Stromal cell of bone marrow (primary cell): Measurements from ENCODE around the gene GIT2.

Experiments
- DNase-seq: peaks from one replicate; pipeline ENCODE4 v3.0.0-alpha.2; 2012; ENCODE audit warnings: low read depth

GIT2 gene

DNA sequence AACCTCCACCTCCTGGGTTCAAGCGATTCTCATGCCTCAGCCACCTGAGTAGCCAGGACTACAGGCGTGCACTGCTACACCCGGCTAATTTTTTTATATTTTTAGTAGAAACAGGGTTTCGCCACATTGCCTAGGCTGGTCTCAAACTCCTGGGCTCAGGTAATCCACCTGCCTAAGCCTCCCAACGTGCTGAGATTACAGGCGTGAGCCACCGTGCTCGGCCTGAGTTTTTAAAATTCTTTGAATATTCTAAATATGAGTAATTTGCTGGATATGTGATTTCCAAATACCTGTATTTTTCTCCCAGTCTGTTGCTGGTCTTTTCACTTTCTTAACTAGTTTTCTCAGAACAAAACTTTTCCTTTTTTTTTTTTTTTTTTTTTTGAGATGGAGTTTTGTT, 27.4 kb downstream of the GIT2 start:
- no peak for DNase-seq

DNA sequence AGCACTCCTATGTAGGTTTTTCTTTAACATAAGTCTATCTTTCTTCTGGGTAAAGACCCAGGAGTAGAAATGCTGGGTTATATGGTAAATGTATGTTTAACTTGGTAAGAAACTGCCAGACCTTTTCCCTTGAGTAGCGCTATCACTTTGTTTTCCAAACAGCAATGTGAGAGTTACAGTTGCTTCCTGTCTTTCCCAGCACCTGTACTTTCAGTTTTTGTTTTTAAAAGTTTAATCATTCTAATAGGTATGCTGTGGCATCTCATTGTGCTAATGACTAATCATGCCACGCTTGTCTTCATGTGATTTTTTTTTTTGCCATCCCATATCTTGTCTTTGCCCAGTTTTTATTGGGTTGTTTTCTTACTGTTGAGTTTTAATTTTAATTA, 28.1 kb downstream of the GIT2 start:
- DNase-seq: no peak

DNA sequence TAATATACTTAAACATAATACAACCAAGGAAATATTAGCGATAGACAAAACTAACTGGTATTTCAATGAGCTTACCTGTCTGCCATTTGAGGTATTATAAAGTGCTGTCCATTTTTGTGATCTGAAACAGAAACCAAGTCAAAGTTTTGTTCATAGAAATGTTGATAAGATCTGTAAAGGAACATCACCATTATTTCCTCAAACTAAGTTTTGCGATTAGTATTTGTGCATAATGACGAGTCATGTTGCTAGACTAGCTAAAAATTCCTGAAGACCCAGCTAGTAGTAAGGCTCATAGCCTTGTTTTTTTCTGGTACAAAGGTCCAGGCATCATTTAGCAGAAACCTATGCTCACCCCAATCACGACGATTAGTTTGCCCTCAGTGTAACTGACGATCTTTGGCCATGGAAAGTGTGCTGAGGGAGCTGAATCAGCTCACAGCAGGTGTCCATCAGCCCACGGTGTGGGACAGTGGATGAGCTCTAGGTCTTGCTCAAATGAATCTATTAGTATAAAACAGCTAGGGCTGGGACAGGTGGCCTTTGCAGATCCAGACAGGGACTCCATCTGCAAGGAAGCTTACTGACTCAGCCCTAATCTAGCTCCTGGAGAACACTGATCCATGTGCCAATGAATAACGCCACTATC, 28.7 kb downstream of the GIT2 start:
- no peak for DNase-seq

DNA sequence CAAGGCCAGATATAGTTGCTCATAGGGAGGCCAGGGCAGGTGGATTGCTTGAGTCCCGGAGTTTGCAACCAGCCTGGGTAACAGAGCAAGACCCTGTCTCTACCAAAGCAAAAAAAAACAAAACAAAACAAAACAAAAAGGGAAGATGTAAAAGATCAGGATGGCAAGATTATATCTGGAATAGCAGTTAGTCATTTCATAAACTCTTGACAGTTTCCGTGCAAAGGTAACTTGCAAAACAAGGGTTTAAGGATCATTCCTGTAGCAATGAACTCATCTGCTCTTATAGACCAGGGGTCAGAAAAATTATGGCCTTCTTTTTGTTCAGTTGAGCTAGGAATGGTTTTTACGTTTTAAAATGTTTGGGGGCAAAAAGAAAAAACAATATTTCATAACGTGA, 29.6 kb downstream of the GIT2 start:
- no peak for DNase-seq

DNA sequence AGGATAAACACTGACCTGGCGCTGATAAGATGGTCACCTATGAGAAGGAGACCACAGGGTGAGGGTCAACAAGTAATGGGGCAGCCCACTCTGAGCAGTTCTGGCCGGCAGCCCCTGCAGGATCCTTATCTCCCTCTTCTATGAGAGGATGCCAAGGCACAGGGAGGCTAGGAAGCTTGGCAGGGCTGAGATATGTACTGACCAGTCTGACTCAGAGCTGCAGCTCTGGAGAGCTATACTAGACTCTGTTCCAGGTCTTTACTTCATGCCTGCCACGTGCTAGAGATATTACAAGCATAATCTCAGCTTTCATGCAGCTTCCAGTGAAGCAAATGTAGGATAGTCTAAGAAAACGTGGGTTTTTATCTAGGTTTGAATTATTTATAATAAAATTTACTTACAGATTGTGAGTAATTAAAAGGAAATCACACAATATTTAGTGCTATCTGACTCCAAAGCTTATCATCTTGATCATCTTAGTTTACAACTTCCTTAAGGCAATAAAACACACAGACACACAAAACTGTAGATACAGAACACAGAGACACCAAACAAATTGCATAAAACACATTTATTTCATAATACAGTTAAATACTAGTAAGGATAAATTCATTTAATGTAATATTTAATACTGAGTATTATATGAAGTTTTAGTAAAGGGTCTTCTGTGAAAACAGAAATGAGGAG, 32.3 kb downstream of the GIT2 start:
- peak; percentile 24 for DNase-seq

DNA sequence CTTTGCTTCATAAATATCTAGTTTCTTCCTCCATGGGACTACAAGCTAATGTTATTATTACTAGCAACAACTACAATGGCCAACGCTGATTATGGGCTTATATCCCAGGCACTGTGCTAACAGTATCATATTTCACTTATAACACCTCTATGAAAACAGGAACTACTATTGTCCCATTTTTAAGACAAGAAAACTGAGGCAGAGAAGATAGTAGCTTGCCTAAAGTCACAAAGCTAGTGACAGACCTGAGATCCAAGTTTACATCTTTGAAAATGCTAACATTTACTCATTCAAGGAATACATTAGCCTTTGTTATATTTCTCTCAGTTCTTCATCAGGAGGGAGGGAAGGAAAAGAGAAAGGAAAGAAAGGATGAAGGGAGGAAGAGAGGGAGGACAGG, 32.8 kb downstream of the GIT2 start:
- no peak for DNase-seq

DNA sequence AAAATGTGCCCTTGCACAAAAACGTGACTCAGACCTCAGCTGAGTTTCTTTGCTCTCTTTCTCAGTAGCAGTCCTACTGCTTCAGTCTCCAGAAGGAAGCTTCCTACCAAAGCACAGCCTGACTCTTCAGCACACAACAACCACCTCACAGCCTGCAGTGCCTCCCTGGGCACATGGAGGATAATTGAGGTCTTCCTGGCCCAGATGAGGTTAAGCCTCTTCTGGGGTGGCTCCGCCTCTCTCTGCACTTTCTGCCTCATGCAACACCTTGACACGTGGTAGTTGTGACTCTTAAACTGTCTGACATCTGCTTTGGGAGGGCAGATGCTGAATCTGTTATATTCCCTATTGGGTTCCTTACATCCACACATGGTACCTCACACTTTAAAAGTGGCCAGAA, 33.8 kb downstream of the GIT2 start:
- DNase-seq: no peak

- DNase-seq: peak; percentile 31
These were observed 34.6 kb downstream of the GIT2 start for GRCh38 chr12:109961612-109962011.

DNA sequence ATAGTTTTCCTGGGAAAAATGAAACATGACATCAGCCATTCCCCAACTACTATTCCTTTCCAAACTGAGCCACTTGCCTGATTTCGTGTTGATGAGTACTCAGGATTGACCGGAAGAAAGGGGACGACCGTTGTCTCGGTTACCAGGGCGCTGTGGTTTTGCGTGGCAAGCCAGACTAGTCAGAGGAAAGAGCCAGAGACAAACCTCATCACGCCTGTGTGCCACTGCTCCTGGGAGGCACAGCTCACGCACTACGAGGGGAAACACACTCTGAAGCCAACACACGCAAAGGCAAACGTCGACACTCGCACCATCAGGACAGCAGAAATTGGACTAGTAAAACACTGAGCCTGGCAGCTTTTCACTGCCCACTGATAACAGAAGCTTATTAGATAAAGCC, 35.0 kb downstream of the GIT2 start:
- DNase-seq: peak; percentile 41

DNA sequence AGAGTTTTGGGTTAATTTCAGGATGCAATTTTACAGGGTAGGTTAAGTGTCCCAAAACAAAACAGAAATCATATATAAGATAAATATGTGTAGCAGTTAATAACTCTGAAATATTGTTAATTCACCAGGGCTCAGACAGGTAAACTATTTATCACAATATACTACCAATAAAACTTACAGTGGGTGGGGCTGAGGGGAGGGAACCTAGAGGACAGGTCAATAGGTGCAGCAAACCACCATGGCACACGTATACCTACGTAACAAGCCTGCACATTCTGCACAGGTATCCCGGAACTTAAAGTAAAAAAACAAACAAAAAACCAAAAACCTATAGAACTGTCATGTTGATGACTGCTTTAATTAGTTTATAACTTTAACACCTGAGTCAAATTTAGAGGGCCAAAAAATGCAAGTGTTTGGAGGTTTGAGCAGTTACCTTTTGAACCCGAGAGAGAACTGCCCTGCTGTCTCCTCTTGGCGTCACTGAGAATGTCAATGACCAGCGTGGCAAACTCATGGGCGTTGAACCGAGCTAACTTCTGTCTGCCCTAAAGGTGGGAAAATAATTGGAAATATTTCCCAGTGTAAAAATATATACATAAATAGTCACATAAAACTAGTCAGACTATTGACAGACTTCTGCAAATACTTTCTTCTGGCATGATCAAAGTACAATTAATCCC, 36.6 kb downstream of the GIT2 start:
- DNase-seq: no peak

DNA sequence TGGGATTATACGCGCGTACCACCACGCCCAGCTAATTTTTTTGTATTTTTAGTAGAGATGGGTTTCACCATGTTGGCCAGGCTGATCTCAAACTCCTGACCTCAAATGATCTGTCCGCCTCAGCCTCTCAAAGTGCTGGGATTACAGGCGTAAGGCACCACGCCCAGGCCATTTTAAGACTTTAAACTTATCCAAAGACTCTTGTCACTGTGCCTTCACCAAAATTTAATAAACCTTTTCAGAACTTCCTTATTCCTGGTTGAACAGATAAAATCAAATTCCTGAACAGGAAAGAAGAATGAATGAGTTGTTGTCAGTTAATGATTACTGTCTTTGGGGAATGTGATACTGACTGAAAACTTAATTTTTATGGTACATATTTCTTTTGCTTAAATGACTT, 37.8 kb downstream of the GIT2 start:
- no peak for DNase-seq

DNA sequence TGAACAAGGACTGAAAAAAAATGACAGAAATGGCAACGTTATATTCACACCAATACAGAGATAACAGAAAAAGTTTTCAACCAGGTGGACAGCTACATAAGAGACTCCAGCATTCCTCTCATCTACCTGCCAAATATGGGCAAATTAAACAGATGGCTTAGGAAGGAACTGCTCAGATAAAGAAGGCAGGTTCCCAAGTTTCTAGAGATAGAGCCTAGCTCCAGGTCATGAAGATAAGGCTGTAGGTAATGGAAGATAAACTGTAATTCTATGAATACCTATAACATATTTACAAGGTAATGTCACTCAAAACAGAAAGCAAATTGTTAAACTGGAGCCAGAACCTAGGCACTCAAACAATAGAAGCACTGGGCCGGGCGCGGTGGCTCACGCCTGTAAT, 42.5 kb downstream of the GIT2 start:
- no peak for DNase-seq

- DNase-seq: no peak
These were observed 43.3 kb downstream of the GIT2 start for GRCh38 chr12:109952873-109953272.

DNA sequence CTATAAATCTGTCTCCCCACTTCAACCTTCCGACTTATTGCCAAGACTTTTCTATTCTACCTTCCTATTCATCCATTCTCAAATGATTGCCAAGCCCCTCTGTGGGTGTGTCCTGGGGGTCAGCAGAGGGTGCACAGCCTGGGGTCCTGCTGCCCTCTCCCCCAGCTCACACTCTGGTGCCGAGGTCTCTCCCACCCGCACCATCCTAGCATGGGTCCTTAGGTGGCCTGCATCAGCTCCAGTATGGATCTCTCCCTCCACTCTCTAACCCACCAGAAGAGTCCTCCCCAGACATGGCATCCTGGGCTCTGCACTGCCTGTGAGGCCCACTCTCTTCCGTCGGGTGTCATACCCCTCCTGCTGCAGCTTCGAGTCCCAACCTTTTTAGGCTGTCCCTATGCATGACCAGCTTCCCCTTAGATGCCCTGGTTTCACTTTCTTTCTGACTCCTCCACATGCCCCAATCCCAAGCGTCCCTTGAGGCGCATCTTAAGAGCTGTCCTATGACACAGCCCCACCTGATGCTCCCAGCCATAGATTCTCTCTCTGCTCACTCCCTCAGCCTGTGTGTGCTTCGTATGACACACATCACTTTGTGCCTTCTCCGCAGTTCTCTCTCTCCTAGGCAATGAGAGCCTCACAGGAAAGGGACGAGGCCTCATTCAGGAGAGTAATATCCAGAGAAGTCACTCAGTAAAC, 43.9 kb downstream of the GIT2 start:
- DNase-seq: no peak

DNA sequence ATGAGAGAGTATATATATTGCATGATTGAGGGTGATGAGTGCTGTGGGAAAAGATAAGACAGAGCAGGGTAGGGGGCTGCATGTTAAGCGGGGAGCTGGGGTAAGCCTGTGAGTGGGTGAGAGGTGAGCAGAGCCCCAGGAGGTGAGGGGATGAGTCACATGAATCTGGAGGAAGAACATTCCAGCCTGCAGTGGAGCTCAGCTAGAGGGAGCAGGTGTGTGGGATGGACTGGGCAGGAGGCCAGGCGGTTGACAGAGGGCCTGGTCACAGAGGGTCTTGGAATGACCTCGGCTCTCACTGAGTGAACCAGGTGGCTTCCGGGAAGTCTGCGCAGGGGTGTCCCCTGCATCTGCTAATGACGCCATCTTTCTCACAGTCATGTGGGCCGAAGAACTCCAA, 44.4 kb downstream of the GIT2 start:
- no peak for DNase-seq

DNA sequence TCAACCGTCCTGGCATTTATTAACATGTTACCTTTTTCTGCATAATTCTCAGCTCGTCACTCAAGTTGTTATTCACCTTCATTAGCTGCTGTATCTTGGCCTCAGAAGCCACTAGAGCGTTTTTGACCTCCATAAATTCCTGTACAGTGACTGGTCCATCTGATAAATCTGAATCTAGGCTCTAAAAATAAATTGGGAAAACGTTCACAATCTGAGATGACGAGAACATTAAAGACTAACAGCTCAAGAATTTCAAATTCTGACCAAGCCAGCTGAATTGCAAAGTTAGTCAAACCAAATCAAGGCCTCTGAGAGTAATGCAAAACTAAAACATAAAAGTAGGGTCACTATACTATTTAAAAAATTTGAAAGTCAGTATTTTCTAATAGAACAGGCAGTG, 45.0 kb downstream of the GIT2 start:
- DNase-seq: peak; percentile 79

DNA sequence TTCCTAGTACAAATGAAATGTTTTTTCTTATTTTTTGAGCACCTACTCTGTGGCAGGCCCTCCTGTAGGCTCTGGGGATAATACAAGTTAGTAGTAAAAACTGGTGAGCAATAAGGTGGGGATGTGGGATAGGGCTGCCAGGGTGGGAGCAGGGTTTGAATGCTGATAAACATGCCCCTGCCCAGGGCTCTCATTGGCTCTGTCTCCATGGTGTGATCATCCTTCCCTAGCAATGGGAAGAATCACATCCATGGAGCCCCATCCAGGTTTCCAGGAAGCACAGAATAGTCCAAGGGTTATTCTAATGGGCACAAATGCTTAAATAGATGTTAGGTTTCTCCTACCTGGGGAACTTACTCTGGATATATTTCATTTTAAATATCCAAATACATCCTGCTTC, 45.5 kb downstream of the GIT2 start:
- DNase-seq: no peak

DNA sequence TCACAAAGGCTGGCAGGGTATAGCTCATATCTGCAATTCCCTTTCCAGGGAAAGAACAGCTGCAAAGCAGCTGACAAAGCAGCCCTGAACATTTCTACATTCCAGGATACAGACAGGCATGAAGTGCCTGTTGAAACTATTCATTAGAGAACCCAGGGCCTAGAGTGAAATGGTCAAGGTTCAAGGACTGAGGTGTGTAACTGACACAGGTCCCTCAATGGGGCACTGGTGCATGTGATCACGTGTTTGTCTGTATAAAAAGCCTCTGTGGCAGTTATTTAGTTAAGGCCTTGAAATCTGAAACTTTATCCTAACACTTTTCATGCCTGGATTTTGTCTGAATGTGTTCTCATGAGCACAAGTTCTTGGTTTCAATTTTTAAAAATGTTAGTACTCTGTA, 47.1 kb downstream of the GIT2 start:
- DNase-seq: no peak

- no peak for DNase-seq
These were observed 47.8 kb downstream of the GIT2 start for GRCh38 chr12:109948368-109948767.

- DNase-seq: peak; percentile 53
These were observed 48.6 kb downstream of the GIT2 start for GRCh38 chr12:109947521-109947920.

DNA sequence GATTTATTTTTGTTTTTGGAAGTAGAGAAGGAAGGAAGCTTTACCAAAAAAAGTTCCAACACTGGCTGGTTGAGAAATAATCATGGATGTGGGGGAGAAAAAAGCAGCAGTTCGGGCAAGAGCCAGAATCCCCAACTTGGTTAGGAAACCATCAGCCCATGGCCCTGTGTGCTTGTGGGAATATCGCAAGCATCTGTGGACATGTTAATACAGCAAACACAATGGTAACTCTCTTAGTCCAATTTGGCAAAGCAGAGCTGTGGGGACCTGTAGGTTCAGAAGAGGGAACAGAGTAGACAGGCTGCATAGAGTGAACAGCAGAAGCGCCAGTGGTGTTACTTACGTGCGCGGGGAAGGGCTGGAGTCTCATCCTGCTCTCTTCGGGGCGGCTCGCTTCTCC, 49.3 kb downstream of the GIT2 start:
- DNase-seq: no peak

- no peak for DNase-seq
These were observed 49.7 kb downstream of the GIT2 start for GRCh38 chr12:109946505-109946904.
